ENCODE results near the gene STN1. TPM values are rescaled to one million over a fixed set of nuclear protein-coding genes. Genes with fewer than 3 reads are reported as not detected.

Gene STN1
- total and polyA plus RNA-seq, 2 experiments from 2014 or later: 43.5 to 44.7 TPM

DNA sequence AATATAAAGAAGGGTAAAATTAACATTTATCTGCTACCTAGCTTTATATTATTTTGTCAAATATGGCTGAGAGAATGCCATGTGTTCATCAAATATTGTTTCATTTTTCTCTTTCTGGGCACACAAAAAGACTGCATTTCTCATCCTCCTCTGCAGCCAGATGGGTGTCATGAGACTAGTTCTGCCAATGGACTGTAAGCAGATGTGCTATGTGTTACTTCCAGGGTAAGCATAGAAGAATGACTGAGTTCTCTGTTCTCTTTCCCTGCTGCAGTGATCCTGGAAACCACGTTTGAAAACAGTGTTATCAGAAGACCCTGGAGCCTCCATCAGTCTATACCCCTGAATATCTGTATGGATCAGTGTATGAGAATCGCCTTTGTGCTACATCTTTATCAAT, 24.9 kb upstream of the STN1 start:
- Histone ChIP-seq H3K27ac (no peak overlapping the region), H3K4me1 (ENCODE audit: low read depth) (no peaks in the 10 kb centered on the region), H3K9me3 (ENCODE audit: low read depth) (no peaks in the 10 kb centered on the region), H3K36me3 (no peaks in the 10 kb centered on the region), H3K27me3 (no peaks in the 10 kb centered on the region), H3K4me3 (no peak overlapping the region)
- TF ChIP-seq, protein P1, sequence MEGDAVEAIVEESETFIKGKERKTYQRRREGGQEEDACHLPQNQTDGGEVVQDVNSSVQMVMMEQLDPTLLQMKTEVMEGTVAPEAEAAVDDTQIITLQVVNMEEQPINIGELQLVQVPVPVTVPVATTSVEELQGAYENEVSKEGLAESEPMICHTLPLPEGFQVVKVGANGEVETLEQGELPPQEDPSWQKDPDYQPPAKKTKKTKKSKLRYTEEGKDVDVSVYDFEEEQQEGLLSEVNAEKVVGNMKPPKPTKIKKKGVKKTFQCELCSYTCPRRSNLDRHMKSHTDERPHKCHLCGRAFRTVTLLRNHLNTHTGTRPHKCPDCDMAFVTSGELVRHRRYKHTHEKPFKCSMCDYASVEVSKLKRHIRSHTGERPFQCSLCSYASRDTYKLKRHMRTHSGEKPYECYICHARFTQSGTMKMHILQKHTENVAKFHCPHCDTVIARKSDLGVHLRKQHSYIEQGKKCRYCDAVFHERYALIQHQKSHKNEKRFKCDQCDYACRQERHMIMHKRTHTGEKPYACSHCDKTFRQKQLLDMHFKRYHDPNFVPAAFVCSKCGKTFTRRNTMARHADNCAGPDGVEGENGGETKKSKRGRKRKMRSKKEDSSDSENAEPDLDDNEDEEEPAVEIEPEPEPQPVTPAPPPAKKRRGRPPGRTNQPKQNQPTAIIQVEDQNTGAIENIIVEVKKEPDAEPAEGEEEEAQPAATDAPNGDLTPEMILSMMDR (IDR thresholded peaks at IDR 0.05; ENCODE audit: low read depth, low read length): no peak
- no peak for DNase-seq (ENCODE audit: low read depth in 1 of 2, low spot score in 1 of 2)

DNA sequence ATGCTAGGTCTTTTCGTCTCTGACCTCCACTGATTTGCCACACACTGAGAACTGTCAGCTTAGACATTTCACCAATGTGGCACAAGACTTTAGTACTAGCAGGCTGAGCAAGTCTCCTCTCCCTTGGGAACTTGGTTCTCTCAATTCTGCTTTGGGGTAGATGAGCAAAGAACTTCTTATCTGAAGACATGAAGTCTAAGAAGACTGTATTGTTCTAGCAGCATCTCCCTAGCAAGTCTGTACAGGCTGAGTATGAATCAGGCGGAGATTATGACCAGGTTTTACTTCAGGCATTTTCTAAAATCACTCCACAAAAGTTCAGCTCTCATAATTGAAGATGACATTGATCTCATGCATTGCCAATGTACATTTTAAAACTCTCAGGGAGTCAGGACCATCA, 23.8 kb upstream of the STN1 start:
- H3K9me3 ChIP-seq (ENCODE audit: low read depth): no peaks in the 10 kb centered on the region
- H3K27me3 ChIP-seq: no peaks in the 10 kb centered on the region
- TF ChIP-seq, protein P1 (IDR thresholded peaks at IDR 0.05; ENCODE audit: low read depth, low read length): no peak
- no peak overlapping the region for H3K4me3 ChIP-seq
- no peaks in the 10 kb centered on the region for H3K36me3 ChIP-seq
- no peak overlapping the region for H3K27ac ChIP-seq
- H3K4me1 ChIP-seq (ENCODE audit: low read depth): no peaks in the 10 kb centered on the region
- no peak for DNase-seq (ENCODE audit: low read depth in 1 of 2, low spot score in 1 of 2)

DNA sequence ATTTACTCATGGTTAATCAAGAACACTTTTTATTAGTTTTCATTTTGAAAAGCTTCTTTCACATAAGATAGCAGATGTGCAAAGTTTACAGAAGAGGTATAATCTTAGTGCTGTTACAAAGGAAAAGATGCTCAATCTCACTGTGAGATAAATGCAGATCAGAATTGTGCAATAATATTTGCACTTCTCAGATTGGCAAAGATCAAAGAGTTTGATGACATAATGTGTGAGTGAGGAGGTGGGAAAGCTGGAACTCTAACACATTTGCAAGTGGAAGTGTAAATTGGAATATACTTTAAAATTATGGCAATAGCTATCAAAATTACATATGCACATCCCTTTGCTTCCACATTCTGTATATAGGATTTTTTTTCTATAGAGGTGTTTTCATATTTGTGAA, 21.5 kb upstream of the STN1 start:
- TF ChIP-seq, protein P1 (IDR thresholded peaks at IDR 0.05; ENCODE audit: low read depth, low read length): no peak
- no peaks in the 10 kb centered on the region for H3K9me3 ChIP-seq (ENCODE audit: low read depth)
- no peaks in the 10 kb centered on the region for H3K27me3 ChIP-seq
- DNase-seq (ENCODE audit: low read depth in 1 of 2, low spot score in 1 of 2): no peak
- H3K4me1 ChIP-seq (ENCODE audit: low read depth): no peaks in the 10 kb centered on the region
- H3K4me3 ChIP-seq: no peak overlapping the region
- no peak overlapping the region for H3K27ac ChIP-seq
- H3K36me3 ChIP-seq: no peaks in the 10 kb centered on the region

DNA sequence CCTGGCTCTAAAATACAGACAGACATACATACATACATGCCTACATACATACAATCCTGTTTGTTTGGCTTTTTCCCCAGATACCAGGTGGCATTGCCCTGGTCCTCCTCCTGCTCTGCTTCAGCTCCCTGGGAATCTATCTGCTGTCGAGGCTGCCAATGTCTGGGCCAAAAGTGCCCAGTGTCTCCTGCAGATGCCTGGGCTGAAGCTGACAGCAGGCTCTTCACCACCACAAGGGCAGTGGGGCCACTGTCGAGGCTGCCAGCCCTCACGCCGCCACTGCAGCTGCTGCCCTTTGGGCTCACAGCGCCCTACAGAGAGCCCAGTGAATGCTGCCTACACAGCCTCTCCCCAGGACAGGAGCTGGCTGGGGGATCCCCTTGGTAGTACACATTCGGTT, 18.0 kb upstream of the STN1 start:
- Histone ChIP-seq H3K27me3 (no peaks in the 10 kb centered on the region), H3K4me3 (no peak overlapping the region), H3K4me1 (ENCODE audit: low read depth) (no peaks in the 10 kb centered on the region), H3K36me3 (no peaks in the 10 kb centered on the region), H3K9me3 (ENCODE audit: low read depth) (no peaks in the 10 kb centered on the region), H3K27ac (no peak overlapping the region)
- TF ChIP-seq, protein P1 (IDR thresholded peaks at IDR 0.05; ENCODE audit: low read depth, low read length): no peak
- DNase-seq (ENCODE audit: low read depth in 1 of 2, low spot score in 1 of 2): no peak

DNA sequence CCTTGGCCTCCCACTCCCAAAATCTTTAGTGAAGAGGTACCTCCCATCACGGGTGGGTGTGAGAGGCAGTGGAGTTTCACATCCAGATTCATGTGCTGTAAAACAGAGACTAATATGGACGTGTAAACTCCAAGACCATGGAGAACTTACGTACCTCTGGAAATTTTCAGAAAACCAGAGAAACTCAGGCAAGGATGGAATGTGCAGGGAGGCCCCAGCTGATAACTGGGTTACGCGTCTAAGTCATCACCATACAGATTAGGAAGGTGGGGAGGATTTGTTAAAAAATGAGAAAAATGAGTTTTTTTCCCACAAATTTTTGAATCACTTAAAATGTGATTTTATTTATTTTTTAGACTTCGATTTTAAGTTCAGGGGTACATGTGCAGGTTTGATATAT, 16.3 kb upstream of the STN1 start:
- Histone ChIP-seq H3K4me1 (ENCODE audit: low read depth) (no peaks in the 10 kb centered on the region), H3K27ac (no peak overlapping the region), H3K9me3 (ENCODE audit: low read depth) (no peaks in the 10 kb centered on the region), H3K27me3 (no peaks in the 10 kb centered on the region), H3K36me3 (no peaks in the 10 kb centered on the region), H3K4me3 (no peak overlapping the region)
- DNase-seq (ENCODE audit: low read depth in 1 of 2, low spot score in 1 of 2): no peak
- TF ChIP-seq, protein P1 (IDR thresholded peaks at IDR 0.05; ENCODE audit: low read depth, low read length): no peak

DNA sequence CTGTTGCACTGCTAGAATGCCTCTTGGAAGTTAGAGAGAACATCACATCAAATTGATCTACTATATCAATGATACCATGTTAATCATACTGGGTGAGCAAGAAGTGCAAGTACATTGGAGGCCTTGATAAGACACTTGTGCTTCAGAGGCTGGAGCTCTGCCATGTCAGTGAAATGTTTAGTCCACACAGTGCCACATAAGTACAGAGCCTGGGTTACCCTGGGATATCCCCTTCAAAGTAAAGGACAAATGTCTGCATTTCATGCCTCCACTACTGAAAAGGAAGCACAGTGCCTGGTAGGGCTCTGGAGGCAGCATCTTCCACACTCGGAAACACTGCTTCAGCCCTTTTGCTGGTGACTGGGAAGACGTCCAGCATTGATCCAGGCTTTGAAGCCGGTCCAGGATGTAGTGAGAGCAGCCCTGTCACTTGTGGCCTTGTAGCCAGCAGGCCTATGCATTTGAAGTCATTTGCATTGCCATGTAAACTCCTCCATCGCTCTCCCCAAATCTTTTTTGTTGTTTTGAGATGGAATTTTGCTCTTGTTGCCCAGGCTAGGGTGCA, 15.7 kb upstream of the STN1 start:
- H3K27ac ChIP-seq: no peak overlapping the region
- H3K27me3 ChIP-seq: no peaks in the 10 kb centered on the region
- no peak overlapping the region for H3K4me3 ChIP-seq
- TF ChIP-seq, protein P1 (IDR thresholded peaks at IDR 0.05; ENCODE audit: low read depth, low read length): no peak
- no peaks in the 10 kb centered on the region for H3K9me3 ChIP-seq (ENCODE audit: low read depth)
- no peak for DNase-seq (ENCODE audit: low read depth in 1 of 2, low spot score in 1 of 2)
- H3K4me1 ChIP-seq (ENCODE audit: low read depth): no peaks in the 10 kb centered on the region
- no peaks in the 10 kb centered on the region for H3K36me3 ChIP-seq
